Esophagus squamous epithelium (tissue), 4 donors: ENCODE data around the gene TLR4.

Experiments used
- CTCF ChIP-seq, 6 experiments: fragments of 450-650 bp in 4 of 6; fragments of 200-600 bp in 2 of 6; sonication (generic) in 2 of 6; IDR thresholded peaks; one replicate each; pipeline ENCODE4 v1.5.1; 2016 to 2019; ENCODE audit warnings: antibody characterized with exemption in 6 of 6, mild to moderate bottlenecking in 4 of 6, moderate library complexity in 4 of 6
- POLR2A ChIP-seq, 4 donors: fragments of 450-650 bp; IDR thresholded peaks; one replicate each; pipeline ENCODE4 v1.6.1; 2017; ENCODE audit warnings: antibody characterized with exemption in 4 of 4, mild to moderate bottlenecking in 4 of 4, moderate library complexity in 3 of 4

DNA sequence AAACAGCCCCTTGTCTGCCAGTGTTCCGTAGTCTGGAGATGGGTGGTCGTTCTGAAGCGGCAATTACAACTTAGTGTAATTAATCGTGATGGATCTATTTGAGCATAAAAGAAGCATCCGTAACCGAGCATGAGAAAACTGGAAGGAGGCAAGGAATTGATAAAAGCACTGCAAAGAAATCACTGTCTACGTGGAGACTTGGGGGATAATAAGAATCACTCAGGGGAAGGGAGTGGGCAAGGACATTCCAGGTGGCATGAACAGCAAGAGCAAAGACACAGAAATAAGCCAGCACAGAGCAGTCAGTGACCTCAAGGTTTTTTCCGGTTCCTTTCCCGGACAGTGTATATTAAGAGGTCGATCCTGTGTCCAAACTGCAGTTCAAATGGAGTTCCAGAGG is 35.0 kb downstream of the TLR4 start:
- TF ChIP-seq CTCF (IDR thresholded peaks at IDR 0.05) (no peak), POLR2A (IDR thresholded peaks at IDR 0.05) (no peak)
